HG03159 (cell line): ENCODE measurements around the gene DYRK1A.

ENCODE experiments used
- ATAC-seq: cut with Tn5 transposase; IDR thresholded peaks from one replicate; pipeline ENCODE4 v1.9.1; 2021; ENCODE audit warnings: mild to moderate bottlenecking, moderate library complexity; ENCODE audit not compliant: unreplicated experiment

DYRK1A gene

DNA sequence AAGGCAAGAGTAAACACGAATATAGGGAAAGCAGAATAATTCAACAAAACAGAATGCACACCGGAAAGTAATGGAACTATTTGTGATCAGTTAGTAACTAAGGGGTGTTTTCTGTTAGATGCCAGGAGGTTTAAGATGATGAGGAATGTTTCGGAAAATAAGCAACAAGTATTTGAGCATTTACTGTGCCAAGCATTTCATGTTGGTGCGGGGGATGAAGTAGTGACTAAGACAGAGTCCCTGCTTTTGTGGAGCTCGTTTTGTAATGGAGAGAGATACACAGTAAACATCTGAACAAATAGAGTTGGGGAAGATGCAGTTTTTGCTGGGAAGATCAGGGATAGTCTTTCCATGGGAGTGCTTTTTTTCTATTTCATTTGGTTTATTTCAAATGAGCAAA, 78.7 kb downstream of the DYRK1A start:
- ATAC-seq: no peak

DNA sequence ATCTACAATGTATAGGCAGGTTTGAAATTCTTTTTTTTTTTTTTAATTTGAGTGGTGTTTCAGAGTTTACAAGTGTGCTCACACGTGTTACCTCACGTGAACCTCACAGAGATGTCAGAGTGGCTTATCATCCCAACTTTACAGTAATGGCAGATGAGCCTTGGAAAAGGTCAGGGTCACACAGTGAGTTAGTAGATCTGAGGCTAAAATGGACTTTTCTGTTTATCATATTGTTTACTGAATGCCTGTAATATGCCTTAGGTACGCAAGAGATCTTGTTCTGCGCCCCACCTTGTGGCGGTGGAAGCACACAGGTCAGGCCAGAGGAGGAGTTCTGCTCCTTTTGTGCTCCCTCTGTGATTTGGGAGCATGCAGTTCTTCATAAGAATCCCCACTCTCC, 80.0 kb downstream of the DYRK1A start:
- ATAC-seq: no peak

DNA sequence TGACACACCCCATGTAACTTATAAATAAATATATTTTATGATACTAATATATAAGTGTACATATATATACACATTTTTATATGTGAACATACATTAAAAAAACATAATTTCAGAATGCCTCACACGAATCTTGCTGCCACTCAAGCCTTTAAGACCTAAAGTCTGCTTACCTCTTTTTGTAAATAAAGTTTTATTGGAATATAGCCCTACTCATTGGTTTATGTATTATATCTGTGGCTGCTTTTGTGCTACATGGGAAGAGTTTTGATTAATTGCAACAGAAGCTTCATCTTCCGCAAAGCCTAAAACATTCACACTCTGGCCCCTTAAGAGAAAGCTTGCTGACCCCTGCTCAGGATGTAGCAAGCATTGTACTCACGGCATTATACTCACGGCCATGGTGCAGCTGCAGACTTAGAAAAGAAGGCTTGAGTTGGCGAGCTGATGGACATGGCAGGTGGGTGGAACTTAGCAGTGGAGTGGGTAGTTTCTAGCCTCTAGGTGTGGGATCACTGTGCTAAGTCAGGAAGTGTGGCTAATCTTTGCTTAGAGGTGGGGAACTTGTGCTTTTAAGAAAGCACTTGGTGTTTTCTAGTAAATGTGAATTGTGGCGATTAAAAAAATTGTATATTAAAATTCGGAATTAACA, 80.8 kb downstream of the DYRK1A start:
- ATAC-seq: no peak

DNA sequence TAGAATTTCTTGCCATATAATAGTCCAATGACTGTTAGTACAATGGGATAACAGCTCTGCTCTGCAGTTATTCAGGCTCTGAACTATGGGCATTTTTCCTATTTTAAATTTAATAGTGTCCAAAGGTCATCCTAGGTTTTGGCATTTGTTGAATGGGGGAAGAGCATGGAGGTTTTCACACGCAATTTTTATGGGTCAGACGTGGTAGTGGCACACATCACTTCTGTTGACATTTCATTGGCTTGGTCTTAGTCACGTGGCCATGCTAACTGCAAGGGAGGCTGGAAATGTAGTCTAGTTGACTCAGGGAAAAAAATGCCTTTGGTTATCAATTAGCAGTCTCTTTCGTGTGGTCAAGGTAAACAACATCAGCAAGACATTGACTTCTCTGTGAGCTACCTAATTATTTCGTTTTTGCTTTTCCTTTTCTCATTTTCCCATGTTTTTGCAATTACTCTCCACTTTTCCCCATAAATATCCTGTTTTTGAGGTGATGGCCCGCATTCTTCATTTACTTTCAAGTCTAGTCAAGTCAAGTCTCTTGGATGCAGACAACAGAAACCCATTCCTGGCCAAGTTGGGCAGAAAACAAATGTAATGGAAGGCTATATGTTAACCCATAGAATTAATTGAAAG, 82.8 kb downstream of the DYRK1A start:
- no peak for ATAC-seq

DNA sequence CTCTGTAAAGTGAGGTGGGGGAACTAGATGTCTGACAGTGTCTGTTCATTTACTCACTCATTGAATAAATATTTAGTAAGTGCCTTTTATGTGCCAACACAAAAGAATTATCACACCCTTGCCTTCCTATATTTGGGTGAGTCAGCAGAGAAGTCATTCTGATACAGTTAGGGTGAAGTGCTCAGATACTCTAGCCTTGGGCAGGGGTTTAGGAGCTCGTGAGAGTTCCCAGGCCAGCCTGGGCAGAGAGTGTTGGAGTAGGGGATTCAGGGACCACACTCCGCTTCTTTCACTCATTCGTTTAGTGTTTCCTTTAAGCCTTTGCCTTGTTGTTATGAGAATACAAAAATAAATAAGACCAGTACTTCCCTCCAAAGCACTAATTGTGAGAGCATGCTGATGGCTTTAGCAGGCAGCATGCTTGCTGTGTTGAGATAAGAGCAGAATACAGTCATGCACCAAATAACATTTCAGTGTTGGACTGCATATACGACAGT, 83.9 kb downstream of the DYRK1A start:
- no peak for ATAC-seq

DNA sequence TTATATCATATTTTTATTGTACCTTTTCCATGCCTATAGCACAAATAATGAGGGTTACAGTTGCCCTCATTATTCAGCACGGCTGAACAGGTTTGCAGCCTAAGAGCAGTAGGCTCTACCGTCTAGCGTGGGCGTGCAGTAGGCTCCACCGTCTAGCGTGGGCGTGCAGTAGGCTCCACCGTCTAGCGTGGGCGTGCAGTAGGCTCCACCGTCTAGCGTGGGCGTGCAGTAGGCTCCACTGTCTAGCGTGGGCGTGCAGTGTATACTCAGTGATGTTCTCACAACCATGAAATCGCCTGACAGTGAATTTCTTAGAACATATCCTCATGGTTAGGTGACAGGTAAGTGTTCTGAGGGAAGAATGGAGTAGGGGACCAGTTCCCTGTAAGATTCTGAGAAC, 84.9 kb downstream of the DYRK1A start:
- no peak for ATAC-seq

DNA sequence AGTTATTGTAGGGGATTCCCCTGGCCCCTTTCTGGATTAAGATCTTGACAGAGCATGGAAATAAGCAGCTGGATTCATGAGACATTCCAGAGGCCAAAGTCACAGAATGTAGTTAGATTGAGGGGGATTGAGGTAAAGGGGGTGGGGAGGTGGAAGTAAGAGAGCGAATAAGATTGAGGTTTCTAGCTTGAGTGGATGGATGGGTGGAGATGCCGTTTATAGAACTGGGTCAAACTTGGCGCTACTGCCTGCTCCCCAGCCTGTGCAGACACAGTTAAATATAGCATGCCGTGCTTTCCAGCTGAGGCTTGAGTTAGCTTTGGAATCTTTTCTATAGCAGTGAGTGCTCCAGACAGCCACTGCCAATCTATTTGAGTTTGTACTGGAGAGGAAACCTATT, 85.7 kb downstream of the DYRK1A start:
- ATAC-seq: no peak

DNA sequence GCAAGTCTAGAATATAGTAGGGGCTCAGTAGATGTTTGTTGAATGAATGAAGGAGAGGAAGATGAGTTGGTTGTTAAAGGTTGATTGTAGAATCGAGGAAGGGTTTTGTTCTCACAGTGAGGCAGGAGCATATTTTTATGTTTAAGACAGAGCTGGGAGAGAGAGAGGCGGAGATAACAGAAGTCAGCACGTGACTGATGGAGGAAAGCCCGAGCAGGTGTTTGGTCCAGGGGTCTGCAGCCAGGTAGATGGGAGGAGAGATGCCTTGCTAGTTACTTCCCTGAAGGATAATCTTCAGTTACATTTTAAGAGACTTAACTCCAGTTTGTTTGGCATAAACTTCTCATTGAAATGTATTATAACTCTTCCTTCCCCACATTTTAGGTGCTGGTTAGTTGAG, 86.8 kb downstream of the DYRK1A start:
- ATAC-seq: no peak

DNA sequence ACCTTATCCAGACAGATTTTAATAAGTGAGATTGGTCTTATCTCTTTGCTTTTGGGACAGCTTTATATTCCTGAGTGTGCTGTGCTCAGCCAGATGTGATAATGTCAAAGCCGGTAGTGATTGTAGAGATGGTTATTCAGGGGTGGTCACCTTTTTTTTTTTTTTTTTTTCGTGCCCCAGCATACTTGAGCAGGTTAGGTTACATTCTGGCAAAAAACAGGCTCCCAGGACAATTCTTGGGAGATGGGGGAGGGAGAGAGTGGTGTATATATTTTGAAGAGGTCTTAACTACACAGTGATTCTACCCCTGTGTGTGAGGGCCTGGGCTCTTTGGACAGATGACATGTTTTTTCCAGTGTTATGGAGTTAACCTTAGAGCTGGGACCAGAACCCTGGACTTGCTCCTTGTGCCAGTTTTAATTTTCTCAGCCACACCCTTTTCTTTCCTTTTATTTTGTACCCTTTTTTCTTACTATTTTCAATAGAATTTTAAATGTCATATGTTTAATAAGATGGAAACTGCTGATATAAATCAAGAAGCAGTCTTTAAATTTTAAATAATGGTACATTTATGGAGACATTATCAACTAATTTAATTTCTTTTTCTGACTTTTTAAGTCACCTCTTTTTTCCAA, 88.4 kb downstream of the DYRK1A start:
- no peak for ATAC-seq

DNA sequence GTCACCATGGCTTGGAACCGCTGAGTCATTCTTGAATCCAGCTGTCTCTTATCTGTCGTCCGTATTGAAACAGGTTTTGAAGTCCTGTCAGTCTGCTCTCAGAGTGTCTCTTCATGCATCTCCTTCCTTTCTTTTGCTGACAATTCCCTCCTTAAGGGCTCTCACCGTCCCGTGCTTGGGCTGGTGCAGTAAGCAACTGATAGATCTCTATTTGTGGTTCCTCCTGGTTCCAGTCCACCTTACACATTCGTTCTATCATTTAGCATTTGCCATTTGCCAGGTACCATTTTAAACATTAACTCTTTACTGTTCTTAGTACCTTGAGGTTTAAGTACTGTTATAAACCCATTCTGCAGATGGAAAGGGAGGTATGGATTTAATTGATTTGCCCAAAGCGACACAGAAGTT, 88.9 kb downstream of the DYRK1A start:
- ATAC-seq: no peak

DNA sequence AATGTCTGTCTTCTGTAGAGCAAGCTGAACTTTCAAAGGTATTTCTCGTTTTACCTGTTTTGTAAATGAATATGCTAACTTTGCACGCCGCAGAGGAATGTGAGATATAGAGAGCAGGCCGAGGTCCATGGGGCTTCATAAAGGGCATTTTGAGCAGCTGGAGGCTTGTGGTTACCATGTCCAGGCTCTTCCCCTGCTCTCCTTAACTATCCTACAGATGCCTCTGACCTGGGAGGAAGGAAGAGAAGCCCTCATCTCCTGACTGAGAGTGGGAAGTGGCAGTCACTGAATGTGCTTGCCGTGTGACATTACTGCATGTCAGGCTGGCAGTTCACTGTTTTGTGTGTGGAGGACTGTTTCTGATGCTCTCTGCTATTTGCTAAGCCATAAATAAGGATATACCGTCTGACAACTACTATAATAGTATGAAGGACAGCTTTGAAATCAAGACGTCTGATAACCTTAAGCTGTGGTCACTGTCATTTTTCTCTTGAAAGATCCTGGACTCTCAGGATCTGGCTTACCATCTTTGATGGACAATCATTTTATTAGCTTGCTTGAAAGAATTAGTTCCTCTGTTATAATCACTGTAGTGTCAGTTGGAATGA, 92.2 kb downstream of the DYRK1A start:
- no peak for ATAC-seq

DNA sequence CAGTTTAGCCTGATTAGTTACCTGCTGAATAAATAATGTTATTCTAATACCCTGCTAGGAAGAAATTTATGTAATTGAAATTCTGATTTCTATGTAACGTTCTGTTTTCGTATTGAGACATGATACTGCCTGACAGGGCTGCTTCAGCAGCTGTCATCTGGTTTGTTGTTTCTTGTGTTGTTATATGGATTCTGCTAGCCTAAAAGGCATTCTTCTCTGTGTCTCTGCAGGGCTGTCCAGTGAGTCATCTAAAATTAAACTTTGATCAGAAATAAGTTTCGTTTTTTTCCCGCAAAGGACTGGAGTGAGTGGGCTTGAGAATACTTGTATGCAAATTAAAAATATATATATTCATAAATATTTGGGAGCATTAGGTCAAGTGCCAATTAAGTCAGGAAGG, 93.0 kb downstream of the DYRK1A start:
- ATAC-seq: no peak

DNA sequence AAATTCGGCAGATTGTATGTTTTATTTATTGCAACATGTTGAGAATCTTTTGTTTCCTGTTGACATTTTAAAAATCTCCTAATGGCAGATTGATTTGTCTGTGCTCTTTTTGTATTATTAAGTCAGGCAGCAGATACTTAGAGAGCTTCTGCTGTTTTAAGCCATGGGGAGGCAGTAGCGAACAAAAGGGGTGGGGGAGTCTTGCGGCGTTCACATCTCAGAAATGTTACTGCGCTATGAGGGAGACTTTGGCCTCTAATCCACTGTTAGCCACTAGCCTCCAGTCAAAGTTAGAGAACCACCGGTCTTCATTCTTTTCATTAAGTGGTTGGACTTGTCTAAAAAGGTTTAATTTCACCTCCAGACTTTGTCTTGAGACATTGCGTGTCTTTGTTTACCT, 93.6 kb downstream of the DYRK1A start:
- ATAC-seq: no peak

DNA sequence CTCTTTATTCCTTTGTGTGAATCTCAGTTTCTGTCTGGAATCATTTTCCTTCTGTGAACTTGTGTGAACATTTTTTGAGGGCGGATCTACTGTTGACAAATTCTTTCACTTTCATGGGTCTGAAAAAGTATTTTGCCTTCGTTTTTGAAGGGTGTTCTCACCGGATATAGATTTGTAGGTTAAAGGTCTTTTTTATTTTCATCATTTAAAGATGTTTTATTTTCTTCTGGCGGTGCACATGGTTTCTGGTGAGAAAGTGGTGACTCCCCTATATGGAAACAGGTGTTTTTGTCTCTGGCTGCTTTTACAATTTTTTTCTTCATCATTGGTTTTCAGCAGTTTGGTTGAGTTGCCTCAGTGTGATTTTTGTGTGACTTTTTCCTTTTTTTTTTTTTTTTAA, 94.9 kb downstream of the DYRK1A start:
- peak; percentile 42 for ATAC-seq

DNA sequence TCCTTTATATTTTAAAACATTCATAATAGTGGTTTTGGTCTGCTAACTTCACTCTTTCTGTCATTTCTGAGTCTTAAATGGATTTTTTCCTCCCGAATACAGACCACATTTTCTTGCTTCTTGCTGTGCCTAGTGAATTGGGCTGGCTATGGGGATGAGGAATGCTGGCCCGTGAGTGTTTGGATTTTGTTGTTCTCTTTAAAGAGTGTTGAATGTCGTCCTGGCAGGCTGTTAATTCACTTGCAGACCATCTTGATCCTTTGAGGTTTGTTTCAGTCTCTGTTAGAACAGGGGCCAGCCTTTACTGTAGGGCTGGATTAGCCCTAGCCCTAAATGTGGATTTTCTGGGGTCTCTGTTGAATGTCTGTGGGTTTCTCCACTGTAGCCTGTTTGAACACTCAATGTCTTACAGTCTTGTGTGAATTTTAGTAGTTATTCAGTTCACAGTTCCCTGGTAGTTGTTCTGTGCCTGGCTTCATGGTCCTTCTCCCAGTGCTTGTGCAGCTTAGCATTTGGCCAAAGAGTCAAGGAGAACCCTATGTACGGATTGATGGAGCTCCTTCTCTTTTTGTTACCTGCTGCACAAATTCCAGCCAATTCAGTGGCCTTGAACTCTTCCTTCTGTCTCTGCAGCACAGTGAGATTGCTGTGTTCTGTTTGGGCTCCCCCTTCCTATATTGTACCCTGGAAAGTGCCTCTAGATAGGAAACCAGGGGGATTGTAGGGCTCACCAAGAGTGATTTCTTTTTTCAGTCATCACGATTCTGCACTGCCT, 95.7 kb downstream of the DYRK1A start:
- ATAC-seq: no peak

DNA sequence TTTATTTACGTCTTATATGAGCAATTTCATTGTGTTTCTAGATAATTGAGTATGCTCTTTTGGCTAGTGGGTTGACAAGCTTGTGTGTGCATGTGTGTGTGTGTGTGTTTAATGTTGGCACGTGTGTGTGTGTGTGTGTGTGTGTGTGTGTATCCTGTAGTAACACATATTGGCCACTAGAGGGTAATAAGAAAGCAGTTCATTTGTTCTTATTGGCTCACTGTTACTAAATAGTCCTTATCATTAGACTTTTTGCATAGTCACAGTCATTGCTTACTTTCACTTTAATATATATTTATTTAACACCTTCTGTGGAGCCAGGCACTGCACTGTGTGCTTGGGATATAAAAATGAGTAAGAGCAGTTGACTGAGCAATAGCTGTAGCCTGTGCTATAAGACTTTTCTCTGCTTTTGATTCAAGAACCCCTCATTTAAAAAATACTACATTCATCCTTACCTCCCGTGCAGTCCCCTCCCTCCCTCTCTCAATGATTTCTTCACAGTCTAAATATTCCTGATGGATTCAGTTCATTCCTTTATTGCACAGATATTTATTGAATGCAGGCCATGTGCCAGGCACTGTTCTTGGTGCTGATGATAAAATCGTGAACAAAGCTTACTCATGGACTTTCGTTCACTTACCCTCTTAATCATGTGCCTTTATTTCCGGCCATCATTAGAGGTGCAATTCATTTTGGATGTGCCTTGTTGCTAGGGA, 96.7 kb downstream of the DYRK1A start:
- no peak for ATAC-seq

DNA sequence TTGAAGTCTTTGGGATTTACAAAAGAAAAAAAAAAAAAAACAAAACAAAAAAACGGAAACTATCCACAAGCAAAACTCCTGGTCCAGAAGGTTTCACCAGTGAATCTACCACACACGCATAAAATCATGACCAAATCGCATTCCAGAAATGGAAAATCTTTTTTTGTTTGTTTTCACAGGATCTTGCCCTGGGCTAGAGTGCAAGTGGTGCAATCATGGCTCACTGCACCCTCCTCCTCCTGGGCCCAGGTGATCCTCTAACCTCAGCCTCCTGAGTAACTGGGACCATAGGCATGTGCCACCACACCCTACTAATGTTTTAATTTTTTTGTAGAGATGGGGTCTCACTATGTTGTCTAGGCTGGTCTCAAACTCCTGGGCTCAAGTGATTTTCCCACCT, 100.5 kb downstream of the DYRK1A start:
- no peak for ATAC-seq

DNA sequence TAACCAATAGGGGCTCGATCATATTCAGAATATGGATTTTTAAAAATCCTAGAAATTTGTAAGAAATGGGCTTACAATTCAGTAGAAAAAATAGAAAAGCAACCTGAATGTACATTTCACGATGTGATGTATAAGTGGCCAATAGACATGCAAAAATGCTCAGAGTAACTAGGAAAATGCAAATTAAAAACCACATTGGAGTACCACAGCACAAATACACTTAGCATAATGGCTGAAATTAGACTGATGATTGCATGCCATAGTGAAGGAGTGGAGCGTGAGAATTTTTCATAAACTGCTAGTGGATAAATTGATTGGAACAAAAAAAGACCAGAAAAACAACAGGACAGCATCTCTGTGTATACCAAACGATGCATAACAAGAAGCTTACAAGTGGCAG, 102.3 kb downstream of the DYRK1A start:
- no peak for ATAC-seq

DNA sequence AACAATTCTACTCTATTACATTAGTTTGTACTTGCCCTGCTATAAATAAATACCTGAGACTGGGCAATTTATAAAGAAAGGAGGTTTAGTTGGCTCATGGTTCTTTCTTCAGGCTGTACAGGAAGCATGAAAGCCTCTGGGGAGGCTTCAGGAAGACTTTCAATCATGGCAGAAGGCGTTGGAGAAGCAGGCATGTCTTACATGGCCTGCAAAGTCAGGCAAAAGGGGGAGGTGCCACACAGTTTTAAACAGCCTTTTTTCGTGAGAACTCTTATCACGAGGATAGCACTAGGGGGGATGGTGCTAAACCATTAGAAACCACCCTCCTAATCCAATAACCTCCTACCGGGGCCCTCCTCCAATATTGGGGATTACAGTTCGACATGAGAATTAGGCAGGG, 102.9 kb downstream of the DYRK1A start:
- ATAC-seq: no peak

DNA sequence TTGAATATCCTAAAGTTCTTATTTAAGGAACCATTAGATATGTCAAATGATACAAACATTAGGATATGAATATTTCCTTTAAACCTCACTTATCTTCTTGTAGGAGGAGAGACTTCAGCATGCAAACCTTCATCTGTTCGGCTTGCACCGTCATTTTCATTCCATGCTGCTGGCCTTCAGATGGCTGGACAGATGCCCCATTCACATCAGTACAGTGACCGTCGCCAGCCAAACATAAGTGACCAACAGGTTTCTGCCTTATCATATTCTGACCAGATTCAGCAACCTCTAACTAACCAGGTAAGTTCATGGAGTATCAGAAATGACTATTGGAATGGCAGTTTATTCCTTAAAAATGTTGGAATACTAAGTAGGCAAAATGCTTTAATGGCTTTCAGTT, 106.0 kb downstream of the DYRK1A start:
- ATAC-seq: no peak

DNA sequence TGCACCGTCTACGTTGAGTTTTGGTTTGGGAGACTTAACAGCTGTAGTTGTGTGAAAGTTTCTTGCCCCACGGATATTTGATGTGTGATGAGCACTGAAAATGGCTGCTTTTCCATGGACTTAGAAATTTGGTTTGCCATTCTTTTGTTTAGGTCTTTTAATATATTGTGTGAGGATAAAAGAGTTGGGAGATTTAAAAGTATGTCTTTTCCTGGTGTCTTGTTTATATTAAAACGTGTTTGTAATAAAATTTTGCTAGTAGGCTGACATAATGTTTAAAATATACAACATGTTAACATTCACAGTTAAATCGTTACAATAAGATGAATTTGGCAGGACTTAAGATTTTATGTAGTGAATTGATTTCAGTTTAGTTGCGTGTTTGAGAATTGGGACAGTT, 106.9 kb downstream of the DYRK1A start:
- ATAC-seq: no peak
